ENCODE results near the gene CHPT1.

Gene CHPT1

DNA sequence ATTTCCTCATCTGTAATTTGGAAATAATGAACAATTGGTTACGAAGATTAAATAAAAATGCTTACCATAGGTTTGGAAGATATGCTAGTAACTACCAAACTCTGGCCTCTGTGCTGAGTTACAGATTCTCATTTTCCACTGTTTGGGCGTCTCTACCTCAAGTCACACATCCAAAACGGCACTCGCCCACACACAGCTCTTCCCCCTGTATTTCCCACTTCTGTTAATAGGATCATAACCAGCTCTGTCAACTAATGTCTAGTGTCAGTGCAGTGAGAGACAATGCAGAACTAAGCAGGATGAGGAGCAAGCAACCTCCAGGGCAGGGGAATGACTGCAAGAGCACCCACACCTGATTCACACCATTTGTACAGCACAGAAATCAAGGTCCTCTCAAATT lies 52.7 kb downstream of the CHPT1 start:
- H3K4me3 ChIP-seq (ENCODE audit: low read depth, low read length): no peak overlapping the region
- TF ChIP-seq, protein P1, sequence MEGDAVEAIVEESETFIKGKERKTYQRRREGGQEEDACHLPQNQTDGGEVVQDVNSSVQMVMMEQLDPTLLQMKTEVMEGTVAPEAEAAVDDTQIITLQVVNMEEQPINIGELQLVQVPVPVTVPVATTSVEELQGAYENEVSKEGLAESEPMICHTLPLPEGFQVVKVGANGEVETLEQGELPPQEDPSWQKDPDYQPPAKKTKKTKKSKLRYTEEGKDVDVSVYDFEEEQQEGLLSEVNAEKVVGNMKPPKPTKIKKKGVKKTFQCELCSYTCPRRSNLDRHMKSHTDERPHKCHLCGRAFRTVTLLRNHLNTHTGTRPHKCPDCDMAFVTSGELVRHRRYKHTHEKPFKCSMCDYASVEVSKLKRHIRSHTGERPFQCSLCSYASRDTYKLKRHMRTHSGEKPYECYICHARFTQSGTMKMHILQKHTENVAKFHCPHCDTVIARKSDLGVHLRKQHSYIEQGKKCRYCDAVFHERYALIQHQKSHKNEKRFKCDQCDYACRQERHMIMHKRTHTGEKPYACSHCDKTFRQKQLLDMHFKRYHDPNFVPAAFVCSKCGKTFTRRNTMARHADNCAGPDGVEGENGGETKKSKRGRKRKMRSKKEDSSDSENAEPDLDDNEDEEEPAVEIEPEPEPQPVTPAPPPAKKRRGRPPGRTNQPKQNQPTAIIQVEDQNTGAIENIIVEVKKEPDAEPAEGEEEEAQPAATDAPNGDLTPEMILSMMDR (IDR thresholded peaks at IDR 0.05; ENCODE audit: control insufficient read depth, extremely low read depth, insufficient read depth): no peak
- DNase-seq (ENCODE audit: low read depth): no peak

DNA sequence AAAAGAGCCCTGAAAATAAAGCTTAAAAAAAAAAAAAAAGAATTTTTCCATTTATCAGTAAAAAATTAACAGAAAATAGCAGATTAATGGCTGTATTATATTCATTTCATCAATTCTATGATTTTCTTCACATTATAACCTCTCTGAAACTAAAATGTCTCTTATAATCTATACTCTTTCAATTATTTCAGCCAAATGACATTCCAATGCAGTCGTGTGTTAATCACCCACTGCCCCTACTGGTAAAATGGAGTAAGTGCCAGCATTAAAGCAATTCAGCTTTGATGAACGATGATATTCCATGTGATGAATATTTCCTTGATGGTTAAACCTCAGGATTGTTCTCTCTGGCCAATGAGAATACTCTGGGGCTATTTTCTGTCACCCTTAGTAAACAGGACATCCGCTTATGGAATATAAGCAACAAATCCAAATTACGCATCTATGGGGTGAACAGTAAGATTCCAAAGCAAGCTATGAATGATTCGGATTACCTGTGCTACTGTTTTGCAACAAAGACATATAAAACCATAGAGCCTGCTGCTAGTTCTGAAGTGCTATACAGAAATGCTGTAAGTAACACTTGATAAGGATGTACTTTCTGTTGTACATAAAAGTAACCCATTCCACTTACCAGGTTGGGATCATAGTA lies 62.1 kb downstream of the CHPT1 start:
- no peak for DNase-seq (ENCODE audit: low read depth)
- TF ChIP-seq, protein P1 (IDR thresholded peaks at IDR 0.05; ENCODE audit: control insufficient read depth, extremely low read depth, insufficient read depth): peak; percentile 60
- H3K4me3 ChIP-seq (ENCODE audit: low read depth, low read length): no peak overlapping the region

DNA sequence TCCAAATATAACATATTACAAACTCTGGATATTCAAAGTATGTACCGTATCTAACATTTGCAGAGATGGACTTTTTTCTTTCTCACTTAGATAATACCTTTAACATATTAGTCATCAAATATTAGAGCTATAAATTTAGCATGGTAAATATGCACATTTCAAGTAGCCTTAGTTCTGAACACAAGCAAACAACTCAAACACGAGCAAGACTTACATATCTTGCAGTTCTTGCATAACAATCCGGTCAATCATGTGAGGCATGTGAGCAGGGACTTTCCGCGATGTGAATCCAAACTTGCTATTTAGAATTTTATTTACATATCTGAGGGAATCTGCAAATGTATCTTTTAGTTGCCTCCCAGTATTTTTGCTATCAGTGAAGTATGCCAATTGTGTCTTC lies 63.9 kb downstream of the CHPT1 start:
- H3K4me3 ChIP-seq (ENCODE audit: low read depth, low read length): no peak overlapping the region
- TF ChIP-seq, protein P1 (IDR thresholded peaks at IDR 0.05; ENCODE audit: control insufficient read depth, extremely low read depth, insufficient read depth): no peak
- no peak for DNase-seq (ENCODE audit: low read depth)

DNA sequence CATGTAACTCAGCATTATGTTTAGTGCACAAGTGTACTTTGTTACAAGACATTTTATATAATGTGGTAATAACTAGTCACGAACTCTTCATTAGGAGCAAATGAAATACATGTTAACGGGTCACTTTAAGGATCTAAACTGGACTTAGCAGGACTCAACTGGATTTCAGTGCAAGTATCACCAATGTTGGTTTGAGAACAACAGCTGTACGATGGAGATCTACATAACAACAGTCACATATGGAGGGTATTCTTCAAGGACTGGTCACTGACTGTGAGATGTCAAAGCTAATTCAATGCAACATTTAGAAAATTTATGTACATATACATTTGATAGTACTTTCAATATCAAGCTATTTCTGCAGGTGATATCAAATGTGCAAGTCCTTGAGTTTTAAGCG lies 64.3 kb downstream of the CHPT1 start:
- H3K4me3 ChIP-seq (ENCODE audit: low read depth, low read length): no peak overlapping the region
- TF ChIP-seq, protein P1 (IDR thresholded peaks at IDR 0.05; ENCODE audit: control insufficient read depth, extremely low read depth, insufficient read depth): no peak
- no peak for DNase-seq (ENCODE audit: low read depth)

DNA sequence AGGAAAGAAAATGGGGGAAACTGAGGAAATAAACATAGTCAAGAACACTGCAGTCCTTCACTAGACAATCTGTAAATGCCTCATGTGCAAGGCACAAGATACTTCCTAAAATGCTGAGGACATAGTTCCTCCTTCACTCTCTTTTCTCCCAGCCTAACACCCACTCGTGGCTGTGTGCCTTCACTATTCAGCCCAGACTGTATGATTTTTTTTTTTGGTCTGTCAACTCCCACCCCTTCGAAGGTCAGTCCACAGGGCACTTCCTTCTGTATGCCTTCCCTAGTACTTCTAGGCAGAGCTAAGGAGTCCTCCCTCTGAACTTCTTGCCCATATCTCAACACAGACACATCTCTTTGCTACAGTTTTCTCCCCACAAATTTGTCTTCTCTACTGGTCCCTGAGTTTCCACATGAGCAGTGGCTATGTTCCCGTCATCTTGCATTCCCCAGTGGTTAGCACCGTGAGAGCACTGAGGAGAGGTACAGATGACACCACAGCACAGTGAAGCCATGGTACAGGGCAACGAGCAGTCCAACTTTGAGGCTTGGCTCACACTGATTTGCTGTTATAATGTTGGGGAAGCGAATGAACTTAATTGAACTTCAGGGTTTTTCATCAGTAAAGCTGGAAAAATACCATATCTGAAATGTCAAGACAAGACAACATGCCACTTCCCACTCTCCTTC lies 65.9 kb downstream of the CHPT1 start:
- DNase-seq (ENCODE audit: low read depth): no peak
- no peak overlapping the region for H3K4me3 ChIP-seq (ENCODE audit: low read depth, low read length)
- TF ChIP-seq, protein P1 (IDR thresholded peaks at IDR 0.05; ENCODE audit: control insufficient read depth, extremely low read depth, insufficient read depth): no peak

DNA sequence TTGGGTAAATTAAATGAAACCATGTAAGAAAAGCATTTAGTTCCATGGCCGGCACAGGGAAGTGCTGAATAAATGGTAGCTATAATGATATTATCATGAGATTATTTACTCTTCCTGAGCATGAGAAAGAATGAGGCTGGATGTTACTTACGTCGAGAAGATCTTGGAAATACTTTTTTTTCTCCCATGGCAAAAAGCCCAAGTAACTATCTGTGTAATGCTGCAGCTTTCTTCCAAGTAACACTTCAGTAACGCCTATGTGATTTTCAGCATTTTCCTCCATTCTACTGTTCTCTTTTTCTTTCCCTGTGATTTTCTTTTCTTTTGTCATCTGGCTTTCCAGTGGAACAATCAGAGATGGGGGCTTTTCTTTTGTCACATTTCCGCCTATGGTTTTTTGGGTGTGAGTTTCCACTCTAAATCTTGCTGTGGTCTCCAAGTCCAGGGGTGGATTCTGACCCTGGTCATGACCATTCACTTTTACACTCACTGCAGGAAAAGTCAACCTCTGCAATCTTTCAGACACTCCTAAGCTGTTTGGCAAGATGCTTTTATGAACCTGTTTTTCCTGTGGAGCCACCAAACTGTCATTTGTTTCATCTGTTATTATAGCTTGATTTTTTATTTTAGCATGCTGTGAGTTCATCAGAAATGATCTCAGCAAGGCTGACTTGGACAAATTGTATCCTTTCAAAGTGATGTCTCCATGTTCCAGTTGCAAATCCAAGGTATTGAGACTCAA lies 66.8 kb downstream of the CHPT1 start:
- DNase-seq (ENCODE audit: low read depth): peak; percentile 83

More for the DNA sequence above, 66.8 kb downstream of the CHPT1 start:
- TF ChIP-seq, protein P1 (IDR thresholded peaks at IDR 0.05; ENCODE audit: control insufficient read depth, extremely low read depth, insufficient read depth): no peak
- peak overlapping the region; percentile 2; the same call in 1 of the 2 replicates for H3K4me3 ChIP-seq (ENCODE audit: low read depth, low read length)

All from LNCaP clone FGC (cell line).